ENCODE measurements around the gene CPNE8.

CPNE8 gene

GRCh38 chr12:38713294-38713693 lies 192.1 kb downstream of the CPNE8 start:
- DNase-seq = no peak

GRCh38 chr12:38711054-38711453 lies 194.3 kb downstream of the CPNE8 start:
- no peak for DNase-seq

GRCh38 chr12:38708466-38708865 lies 196.9 kb downstream of the CPNE8 start:
- no peak for DNase-seq

GRCh38 chr12:38707648-38708047 lies 197.7 kb downstream of the CPNE8 start:
- no peak for DNase-seq

- DNase-seq = no peak
Observed at GRCh38 chr12:38697289-38697688, 208.1 kb downstream of the CPNE8 start.

- no peak for DNase-seq
Observed at GRCh38 chr12:38695057-38695456, 210.3 kb downstream of the CPNE8 start.

- DNase-seq = no peak
Observed at GRCh38 chr12:38691164-38691563, 214.2 kb downstream of the CPNE8 start.

GRCh38 chr12:38690646-38691045 lies 214.7 kb downstream of the CPNE8 start:
- DNase-seq = no peak

- DNase-seq = no peak
Observed at GRCh38 chr12:38689704-38690103, 215.7 kb downstream of the CPNE8 start.

GRCh38 chr12:38689195-38689594 lies 216.2 kb downstream of the CPNE8 start:
- DNase-seq = no peak

- DNase-seq = no peak
Observed at GRCh38 chr12:38682521-38682920, 222.9 kb downstream of the CPNE8 start.

GRCh38 chr12:38669530-38669929 lies 235.9 kb downstream of the CPNE8 start:
- DNase-seq = no peak

- DNase-seq = no peak
Observed at GRCh38 chr12:38669081-38669480, 236.3 kb downstream of the CPNE8 start.

GRCh38 chr12:38666425-38666824 lies 239.0 kb downstream of the CPNE8 start:
- DNase-seq = no peak

GRCh38 chr12:38664661-38665269 lies 240.6 kb downstream of the CPNE8 start:
- DNase-seq = peak; percentile 26

GRCh38 chr12:38662829-38663228 lies 242.6 kb downstream of the CPNE8 start:
- DNase-seq = no peak

GRCh38 chr12:38653650-38654049 lies 251.7 kb downstream of the CPNE8 start:
- DNase-seq = no peak

- DNase-seq = no peak
Observed at GRCh38 chr12:38648813-38649212, 256.6 kb downstream of the CPNE8 start.

- no peak for DNase-seq
Observed at GRCh38 chr12:38646146-38646545, 259.2 kb downstream of the CPNE8 start.

- DNase-seq = no peak
Observed at GRCh38 chr12:38639625-38640024, 265.8 kb downstream of the CPNE8 start.

- DNase-seq = no peak
Observed at GRCh38 chr12:38638401-38638800, 267.0 kb downstream of the CPNE8 start.

GRCh38 chr12:38633511-38633910 lies 271.9 kb downstream of the CPNE8 start:
- no peak for DNase-seq

GRCh38 chr12:38629064-38629463 lies 276.3 kb downstream of the CPNE8 start:
- DNase-seq = no peak

GRCh38 chr12:38628288-38628687 lies 277.1 kb downstream of the CPNE8 start:
- DNase-seq = no peak

GRCh38 chr12:38625306-38625705 lies 280.1 kb downstream of the CPNE8 start:
- DNase-seq = no peak

- no peak for DNase-seq
Observed at GRCh38 chr12:38614171-38614570, 291.2 kb downstream of the CPNE8 start.
